Ishikawa (cell line): ENCODE results near the gene TMEM61.

ENCODE experiments used
- CEBPB ChIP-seq: IDR thresholded peaks from 2 replicates; pipeline ENCODE4 v1.6.1; 2012
- CREB1 ChIP-seq: IDR thresholded peaks from 2 replicates; pipeline ENCODE4 v1.6.1; 2012; ENCODE audit warnings: low read depth
- EGR1 ChIP-seq: IDR thresholded peaks from 2 replicates; pipeline ENCODE4 v1.6.1; 2012
- EP300 ChIP-seq: IDR thresholded peaks from 2 replicates; pipeline ENCODE4 v1.6.1; 2012; ENCODE audit warnings: borderline replicate concordance
- FOXM1 ChIP-seq: IDR thresholded peaks from 2 replicates; pipeline ENCODE4 v1.6.1; 2012; ENCODE audit warnings: low read depth, borderline replicate concordance
- MAX ChIP-seq: IDR thresholded peaks from 2 replicates; pipeline ENCODE4 v1.6.1; 2012
- NFIC ChIP-seq: IDR thresholded peaks from 2 replicates; pipeline ENCODE4 v1.6.1; 2012
- RAD21 ChIP-seq: IDR thresholded peaks from 2 replicates; pipeline ENCODE4 v1.6.1; 2012; ENCODE audit warnings: low read depth
- REST ChIP-seq: IDR thresholded peaks from 2 replicates; pipeline ENCODE4 v1.6.1; 2012; ENCODE audit warnings: low read depth, mild to moderate bottlenecking
- TAF1 ChIP-seq: IDR thresholded peaks from 2 replicates; pipeline ENCODE4 v1.6.1; 2012; ENCODE audit warnings: low read depth, mild to moderate bottlenecking
- TCF12 ChIP-seq: IDR thresholded peaks from 2 replicates; pipeline ENCODE4 v1.6.1; 2012; ENCODE audit warnings: low read depth
- TEAD4 ChIP-seq: IDR thresholded peaks from 2 replicates; pipeline ENCODE4 v1.6.1; 2012
- YY1 ChIP-seq: IDR thresholded peaks from 2 replicates; pipeline ENCODE4 v1.6.1; 2012; ENCODE audit warnings: low read depth
- ZBTB7A ChIP-seq: IDR thresholded peaks from 2 replicates; pipeline ENCODE4 v1.6.1; 2012; ENCODE audit warnings: low read depth
- TF ChIP-seq, protein P1 (sequence below): IDR thresholded peaks from 2 replicates; pipeline ENCODE4 v1.6.1; 2012

TMEM61 gene

DNA sequence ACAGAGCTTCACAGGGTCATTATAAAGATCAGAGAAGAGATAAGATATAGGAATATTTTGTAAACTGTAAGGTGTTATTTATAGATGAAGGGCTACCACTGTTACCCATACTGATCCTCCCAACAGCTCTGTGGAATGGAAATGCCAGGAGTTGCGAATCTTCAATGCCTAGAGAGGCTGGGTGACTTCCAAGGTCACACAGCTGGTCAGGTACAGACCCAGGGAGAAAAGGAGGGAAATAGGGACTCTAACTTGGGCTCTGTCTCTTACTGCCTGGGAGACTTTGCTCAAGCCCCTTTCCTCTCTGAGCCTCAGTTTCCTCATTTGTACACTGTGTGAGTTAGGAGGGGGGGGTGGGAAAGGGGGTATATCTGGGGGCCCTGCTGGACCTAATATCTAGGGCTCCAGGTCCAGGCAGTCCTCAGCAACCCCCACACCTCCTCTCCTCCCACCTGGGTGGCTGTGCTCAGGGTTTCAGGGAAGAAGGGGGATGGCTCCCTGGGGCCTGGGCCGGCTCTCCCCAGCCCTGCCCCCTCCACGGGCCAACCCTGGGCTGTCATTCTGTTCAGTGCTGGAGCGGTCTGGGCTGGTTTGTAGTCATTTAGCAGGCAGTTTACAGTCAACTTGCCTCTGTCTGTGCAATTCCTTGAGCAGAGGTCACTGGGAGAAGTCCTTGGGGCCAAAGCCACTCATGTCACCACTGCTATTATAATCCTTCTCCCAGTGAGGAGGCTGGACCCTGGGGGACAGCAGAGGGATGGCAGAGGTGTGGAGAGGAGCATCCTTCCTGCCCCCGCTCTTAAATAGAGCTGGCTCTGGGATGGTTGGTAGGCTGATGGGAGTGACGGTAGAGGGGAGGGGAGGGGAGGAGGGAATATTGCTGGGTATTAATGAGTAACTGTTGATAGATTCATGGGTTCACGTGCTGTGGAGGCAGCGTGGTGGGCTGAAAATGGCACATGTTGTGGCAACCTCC, 20.0 kb downstream of the TMEM61 start:
- no peak for TF ChIP-seq TAF1
- no peak for TF ChIP-seq CEBPB
- no peak for TF ChIP-seq TCF12
- no peak for TF ChIP-seq MAX
- no peak for TF ChIP-seq YY1
- no peak for TF ChIP-seq TEAD4
- no peak for TF ChIP-seq CREB1
- no peak for TF ChIP-seq ZBTB7A
- TF ChIP-seq FOXM1 = no peak

- TF ChIP-seq REST (no peak), FOXM1 (no peak), TEAD4 (no peak), MAX (no peak), RAD21 (no peak), TAF1 (no peak), YY1 (no peak)
These were observed 20.9 kb downstream of the TMEM61 start for GRCh38 chr1:55001311-55001710.

DNA sequence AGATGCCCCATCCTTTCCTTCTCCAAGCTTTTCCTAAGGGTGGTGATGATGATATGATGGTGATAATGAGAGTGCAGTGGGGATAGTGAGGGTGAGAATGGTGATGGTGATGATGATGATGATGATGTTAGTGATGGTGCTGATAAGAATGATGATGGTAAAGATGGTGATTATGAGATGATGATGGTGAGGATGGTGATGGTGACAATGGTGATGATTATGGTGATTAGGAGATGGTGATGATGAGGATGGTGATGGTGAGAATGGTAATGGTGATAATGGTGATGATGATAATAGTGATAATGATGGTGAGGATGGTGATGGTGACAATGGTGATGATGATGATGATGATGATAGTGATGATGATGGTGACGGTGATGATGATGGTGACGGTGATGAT, 22.3 kb downstream of the TMEM61 start:
- no peak for TF ChIP-seq MAX
- TF ChIP-seq YY1 = no peak
- TF ChIP-seq EP300 = no peak
- TF ChIP-seq EGR1 = no peak
- TF ChIP-seq RAD21 = no peak
- no peak for TF ChIP-seq TCF12
- no peak for TF ChIP-seq CEBPB
- TF ChIP-seq, protein P1, sequence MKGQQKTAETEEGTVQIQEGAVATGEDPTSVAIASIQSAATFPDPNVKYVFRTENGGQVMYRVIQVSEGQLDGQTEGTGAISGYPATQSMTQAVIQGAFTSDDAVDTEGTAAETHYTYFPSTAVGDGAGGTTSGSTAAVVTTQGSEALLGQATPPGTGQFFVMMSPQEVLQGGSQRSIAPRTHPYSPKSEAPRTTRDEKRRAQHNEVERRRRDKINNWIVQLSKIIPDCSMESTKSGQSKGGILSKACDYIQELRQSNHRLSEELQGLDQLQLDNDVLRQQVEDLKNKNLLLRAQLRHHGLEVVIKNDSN = no peak
- TF ChIP-seq ZBTB7A = no peak
- TF ChIP-seq NFIC = no peak

DNA sequence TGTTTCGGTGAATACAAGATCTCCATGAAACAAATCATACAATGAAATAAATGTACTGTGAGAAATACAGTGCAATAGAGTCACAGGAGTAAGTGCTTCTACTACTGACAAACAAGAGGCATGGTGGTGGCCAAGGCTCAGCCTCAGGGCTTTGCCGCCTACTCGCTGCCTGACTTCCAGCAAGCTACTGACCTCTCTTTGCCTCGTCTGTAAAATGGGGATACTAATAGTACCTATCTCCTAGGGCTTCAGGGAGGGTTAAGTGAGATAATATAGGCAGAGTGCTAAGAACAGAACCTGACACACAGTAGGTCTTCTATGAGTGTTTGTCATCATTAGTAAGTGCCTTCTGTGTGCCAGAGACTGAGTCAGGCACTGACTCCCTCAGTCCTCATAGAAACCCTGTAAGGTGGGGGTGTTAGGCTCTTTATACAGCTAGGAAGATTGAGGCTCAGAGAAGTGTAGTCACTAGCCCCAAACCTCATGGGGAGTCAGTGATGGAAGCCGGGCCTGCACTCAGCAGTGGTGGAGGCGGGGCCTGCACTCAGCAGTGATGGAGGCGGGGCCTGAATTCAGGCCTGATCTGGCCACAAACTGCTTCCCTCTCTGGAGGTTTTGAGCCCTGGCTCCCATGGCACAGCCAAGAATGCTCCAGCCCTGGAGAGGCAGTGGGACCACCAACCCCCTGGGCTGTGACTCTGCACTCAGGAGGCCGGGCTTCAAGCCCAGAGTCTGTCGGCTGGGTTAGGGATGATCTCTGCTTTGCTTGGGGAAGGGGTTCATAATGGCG, 25.1 kb downstream of the TMEM61 start:
- TF ChIP-seq YY1 (no peak), TEAD4 (no peak), TCF12 (no peak), RAD21 (no peak), FOXM1 (no peak), NFIC (no peak), EGR1 (no peak), ZBTB7A (no peak), CEBPB (no peak), REST (no peak), MAX (no peak)
- TF ChIP-seq, protein P1 = no peak

DNA sequence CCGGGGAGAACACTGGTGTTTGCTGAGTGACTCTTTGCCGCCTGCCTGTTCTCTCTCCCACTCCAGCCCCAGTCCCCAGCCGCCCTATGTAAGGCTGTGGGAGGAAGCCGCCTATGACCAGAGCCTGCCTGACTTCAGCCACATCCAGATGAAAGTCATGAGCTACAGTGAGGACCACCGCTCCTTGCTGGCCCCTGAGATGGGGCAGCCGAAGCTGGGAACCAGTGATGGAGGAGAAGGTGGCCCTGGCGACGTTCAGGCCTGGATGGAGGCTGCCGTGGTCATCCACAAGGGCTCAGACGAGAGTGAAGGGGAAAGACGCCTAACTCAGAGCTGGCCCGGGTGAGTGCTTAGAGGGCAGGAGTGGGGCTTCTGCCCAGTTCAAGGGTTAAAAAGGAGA, 26.5 kb downstream of the TMEM61 start:
- TF ChIP-seq EP300 (no peak), ZBTB7A (no peak), TEAD4 (no peak), YY1 (no peak), MAX (no peak), CREB1 (no peak), TCF12 (no peak), RAD21 (no peak), TAF1 (no peak), EGR1 (no peak), FOXM1 (no peak), REST (no peak)
- TF ChIP-seq, protein P1 = no peak
